ENCODE results near the gene MAFF.

The MAFF gene

GRCh38 chr22:38199826-38200559, 1.8 kb upstream of the MAFF start:
- Histone ChIP-seq H2AFZ (ENCODE audit: low read depth) (no peak overlapping the region), H3K9ac (no peak overlapping the region), H3K4me2 (no peak overlapping the region)

GRCh38 chr22:38201371-38201710, 453 bp upstream of the MAFF start:
- Histone ChIP-seq H3K27ac (no peak overlapping the region), H3K79me2 (ENCODE audit: insufficient read depth, low read depth) (no peaks in the 10 kb centered on the region), H2AFZ (ENCODE audit: low read depth) (peak overlapping the region; percentile 93), H3K4me3 (IDR thresholded peaks at IDR 0.05; ENCODE audit: insufficient read depth, low read depth, low read length) (no peak overlapping the region), H3K4me1 (ENCODE audit: low read depth, poor library complexity, severe bottlenecking) (peaks cover 43% of the 10 kb centered on the region), H4K20me1 (ENCODE audit: insufficient read depth) (no peaks in the 10 kb centered on the region), H3K9ac (no peak overlapping the region), H3K36me3 (ENCODE audit: insufficient read depth) (no peaks in the 10 kb centered on the region), H3K4me2 (peak overlapping the region; percentile 98), H3K27me3 (ENCODE audit: insufficient read depth, low read depth) (no peaks in the 10 kb centered on the region)
- no peak for TF ChIP-seq CTCF (conservative IDR thresholded peaks at IDR 0.05; ENCODE audit: low read depth, low read length)

More at GRCh38 chr22:38199826-38200559, 1.8 kb upstream of the MAFF start:
- H3K4me1 ChIP-seq (ENCODE audit: low read depth, poor library complexity, severe bottlenecking) = peaks cover 44% of the 10 kb centered on the region
- H3K79me2 ChIP-seq (ENCODE audit: insufficient read depth, low read depth) = no peaks in the 10 kb centered on the region
- H3K27me3 ChIP-seq (ENCODE audit: insufficient read depth, low read depth) = no peaks in the 10 kb centered on the region
- H3K4me3 ChIP-seq (IDR thresholded peaks at IDR 0.05; ENCODE audit: insufficient read depth, low read depth, low read length) = no peak overlapping the region
- TF ChIP-seq CTCF (conservative IDR thresholded peaks at IDR 0.05; ENCODE audit: low read depth, low read length) = no peak
- no peaks in the 10 kb centered on the region for H3K36me3 ChIP-seq (ENCODE audit: insufficient read depth)
- no peaks in the 10 kb centered on the region for H4K20me1 ChIP-seq (ENCODE audit: insufficient read depth)
- no peak overlapping the region for H3K27ac ChIP-seq

GRCh38 chr22:38202437-38203089, 769 bp downstream of the MAFF start:
- Histone ChIP-seq H2AFZ (ENCODE audit: low read depth) (peak overlapping the region; percentile 64), H3K79me2 (ENCODE audit: insufficient read depth, low read depth) (no peaks in the 10 kb centered on the region), H3K4me3 (IDR thresholded peaks at IDR 0.05; ENCODE audit: insufficient read depth, low read depth, low read length) (no peak overlapping the region), H3K4me2 (peak overlapping the region; percentile 98), H4K20me1 (ENCODE audit: insufficient read depth) (no peaks in the 10 kb centered on the region), H3K27me3 (ENCODE audit: insufficient read depth, low read depth) (no peaks in the 10 kb centered on the region), H3K36me3 (ENCODE audit: insufficient read depth) (no peaks in the 10 kb centered on the region), H3K4me1 (ENCODE audit: low read depth, poor library complexity, severe bottlenecking) (peaks cover 43% of the 10 kb centered on the region), H3K27ac (peak overlapping the region; percentile 52), H3K9ac (peak overlapping the region; percentile 81)
- TF ChIP-seq CTCF (conservative IDR thresholded peaks at IDR 0.05; ENCODE audit: low read depth, low read length) = no peak

GRCh38 chr22:38203090-38203810, 1.5 kb downstream of the MAFF start:
- H2AFZ ChIP-seq (ENCODE audit: low read depth) = peak overlapping the region; percentile 64
- H3K9ac ChIP-seq = peak overlapping the region; percentile 81; the same call in 1 of the 2 replicates
- peak overlapping the region; percentile 98 for H3K4me2 ChIP-seq
- no peaks in the 10 kb centered on the region; the same call in 1 of the 2 replicates for H3K79me2 ChIP-seq (ENCODE audit: insufficient read depth, low read depth)
- H3K27ac ChIP-seq = no peak overlapping the region
- H3K27me3 ChIP-seq (ENCODE audit: insufficient read depth, low read depth) = no peaks in the 10 kb centered on the region
- H3K4me1 ChIP-seq (ENCODE audit: low read depth, poor library complexity, severe bottlenecking) = peaks cover 43% of the 10 kb centered on the region
- no peak for TF ChIP-seq CTCF (conservative IDR thresholded peaks at IDR 0.05; ENCODE audit: low read depth, low read length)
- H3K4me3 ChIP-seq (IDR thresholded peaks at IDR 0.05; ENCODE audit: insufficient read depth, low read depth, low read length) = no peak overlapping the region
- no peaks in the 10 kb centered on the region for H3K36me3 ChIP-seq (ENCODE audit: insufficient read depth)
- H4K20me1 ChIP-seq (ENCODE audit: insufficient read depth) = no peaks in the 10 kb centered on the region

All from KMS-11 (cell line).